K562 (cell line): ENCODE data around the gene IGF2BP3. TPM values are rescaled to one million over a fixed set of nuclear protein-coding genes. Genes with fewer than 3 reads are reported as not detected.

Experiments used
- JUN ChIP-seq, 2 experiments: sonication (generic) in 1 of 2; formaldehyde crosslinking in 1 of 2; IDR thresholded peaks; 2 replicates each; pipeline versions ENCODE4 v1.6.1 to v1.8.0; 2012 to 2022; ENCODE audit warnings: borderline replicate concordance in 2 of 2, mild to moderate bottlenecking in 2 of 2, improper control_type of control experiment in 1 of 2, low read depth in 1 of 2, low read length in 1 of 2, missing genetic modification reagents in 1 of 2
- JUND ChIP-seq, 2 experiments: IDR thresholded peaks; 2 replicates in 1 of 2; 3 replicates in 1 of 2; pipeline ENCODE4 v1.6.1; 2011; ENCODE audit warnings: borderline replicate concordance in 2 of 2, low read depth in 2 of 2, low read length in 2 of 2, improper control_type of control experiment in 1 of 2, missing biosample characterization in 1 of 2, missing genetic modification characterization in 1 of 2, missing genetic modification reagents in 1 of 2
- KLF13 ChIP-seq: fragments of 450-650 bp; IDR thresholded peaks from 2 replicates; pipeline ENCODE4 v1.6.1; 2016; ENCODE audit warnings: missing genetic modification characterization, low read depth, mild to moderate bottlenecking, missing compliant biosample characterization, moderate library complexity, borderline replicate concordance
- LARP7 ChIP-seq: fragments of 450-650 bp; IDR thresholded peaks from 2 replicates; pipeline ENCODE4 v1.6.1; 2016
- SRSF9 ChIP-seq: fragments of 200-400 bp; formaldehyde crosslinking; IDR thresholded peaks from 2 replicates; pipeline ENCODE4 v1.6.1; 2017; ENCODE audit warnings: low read depth, low read length, borderline replicate concordance
- WHSC1 ChIP-seq: IDR thresholded peaks from one replicate; pipeline ENCODE4 v1.6.1; 2012; ENCODE audit warnings: low read length, control low read depth, inconsistent platforms
- ZBTB1 ChIP-seq: sonication (generic); formaldehyde crosslinking; IDR thresholded peaks from 2 replicates; pipeline ENCODE4 v1.8.1; 2023; ENCODE audit warnings: missing genetic modification reagents, low read depth, mild to moderate bottlenecking, borderline replicate concordance
- ZEB2 ChIP-seq: fragments of 450-650 bp; IDR thresholded peaks from 2 replicates; pipeline ENCODE4 v1.6.1; 2016
- ZNF121 ChIP-seq: sonication (generic); formaldehyde crosslinking; conservative IDR thresholded peaks from 2 replicates; pipeline ENCODE4 v1.8.0; 2022; ENCODE audit warnings: missing genetic modification reagents
- ZNF324 ChIP-seq: fragments of 250-450 bp; sonication (Bioruptor Pico); IDR thresholded peaks from 2 replicates; pipeline ENCODE4 v1.4.0; 2020; ENCODE audit warnings: mild to moderate bottlenecking
- ZNF696 ChIP-seq: fragments of 250-450 bp; sonication (Bioruptor Pico); conservative IDR thresholded peaks from 2 replicates; pipeline ENCODE4 v1.4.0; 2020; ENCODE audit warnings: mild to moderate bottlenecking, moderate library complexity
- polyA plus RNA-seq, 8 experiments: library from polyadenylated mRNA; depleted of rRNA in 4 of 8; stranded (reverse) in 5 of 8; unstranded in 3 of 8; fragments of >200 nt; fragmentation: Nextera tagmentation in 2 of 8; fragmentation: Illumina TruSeq in 1 of 8; extraction: Ambion mirVana in 2 of 8; extraction: Trizol in 1 of 8; gene quantifications; 2 replicates each; pipeline versions ENCODE4 v1.2.1 to v1.2.3, GENCODE V29; 2011 to 2014; ENCODE audit warnings: inconsistent platforms in 1 of 8, missing spikeins in 1 of 8
- total RNA-seq, 7 experiments: library from RNA; depleted of rRNA in 6 of 7; stranded (reverse); fragments of >200 nt in 6 of 7; fragmentation: Illumina TruSeq in 2 of 7; extraction: Trizol in 2 of 7; gene quantifications; 2 replicates each; pipeline versions ENCODE4 v1.2.1 to v1.2.3, GENCODE V29; 2011 to 2021; ENCODE audit warnings: low replicate concordance in 1 of 7
- TF ChIP-seq, protein P1 (sequence below), 2 experiments: fragments of 150-350 bp in 1 of 2; IDR thresholded peaks; 2 replicates each; pipeline ENCODE4 v1.6.1; 2012 to 2016; ENCODE audit warnings: low read depth in 2 of 2, low read length in 2 of 2, mild to moderate bottlenecking in 1 of 2, moderate library complexity in 1 of 2
- TF ChIP-seq, protein P2 (sequence below): sonication (generic); formaldehyde crosslinking; IDR thresholded peaks from 2 replicates; pipeline ENCODE4 v1.8.0; 2023; ENCODE audit warnings: mild to moderate bottlenecking, missing genetic modification reagents
- TF ChIP-seq, protein P3 (sequence below): fragments of 450-650 bp; formaldehyde crosslinking; IDR thresholded peaks from 2 replicates; pipeline ENCODE4 v1.4.0; 2020; ENCODE audit warnings: mild to moderate bottlenecking, moderate library complexity

IGF2BP3 gene
- total and polyA plus RNA-seq, 9 of the 15 experiments (the other 6 are each of a cell fraction or from before 2014, with no cell fraction given): 8.4 to 88.1 (median 61.2) TPM

DNA sequence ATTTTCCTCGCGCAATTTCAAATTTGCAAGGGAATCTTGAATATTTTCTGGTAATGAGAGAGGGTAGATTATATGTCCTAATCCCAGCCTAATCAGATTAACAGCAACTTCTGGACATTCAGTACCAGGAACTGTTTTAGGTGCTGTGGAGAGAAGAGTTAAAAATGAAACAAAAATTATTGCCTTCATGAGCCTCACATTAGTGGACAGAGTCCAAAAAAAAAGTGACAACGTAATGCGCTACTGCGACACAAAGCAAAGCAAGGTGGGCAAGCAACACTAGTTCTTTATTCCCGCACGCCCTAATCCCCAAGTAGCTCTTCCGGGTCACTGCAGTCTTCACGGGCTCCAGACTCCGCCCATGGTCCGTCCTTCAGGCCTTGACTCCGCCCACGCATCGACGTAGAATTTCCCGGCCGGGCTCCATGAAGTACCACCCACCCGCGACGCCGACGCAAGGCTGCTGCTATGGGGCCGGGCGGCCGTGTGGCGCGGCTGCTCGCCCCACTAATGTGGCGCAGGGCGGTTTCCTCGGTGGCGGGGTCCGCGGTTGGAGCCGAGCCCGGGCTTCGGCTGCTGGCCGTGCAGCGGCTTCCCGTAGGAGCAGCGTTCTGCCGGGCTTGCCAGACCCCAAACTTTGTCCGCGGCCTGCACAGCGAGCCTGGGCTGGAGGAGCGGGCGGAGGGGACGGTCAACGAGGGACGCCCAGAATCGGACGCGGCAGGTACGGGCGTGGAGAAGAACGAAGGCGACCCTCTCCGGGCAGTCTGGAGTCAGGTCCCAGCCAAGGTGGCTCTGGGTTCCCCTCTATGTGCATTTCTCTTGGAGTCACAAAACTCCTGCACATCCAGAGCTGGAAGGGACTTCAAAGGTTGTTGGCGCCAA lies 171.2 kb downstream of the IGF2BP3 start, which contains the start of gene MALSU1 (continued):
- TF ChIP-seq, protein P1, sequence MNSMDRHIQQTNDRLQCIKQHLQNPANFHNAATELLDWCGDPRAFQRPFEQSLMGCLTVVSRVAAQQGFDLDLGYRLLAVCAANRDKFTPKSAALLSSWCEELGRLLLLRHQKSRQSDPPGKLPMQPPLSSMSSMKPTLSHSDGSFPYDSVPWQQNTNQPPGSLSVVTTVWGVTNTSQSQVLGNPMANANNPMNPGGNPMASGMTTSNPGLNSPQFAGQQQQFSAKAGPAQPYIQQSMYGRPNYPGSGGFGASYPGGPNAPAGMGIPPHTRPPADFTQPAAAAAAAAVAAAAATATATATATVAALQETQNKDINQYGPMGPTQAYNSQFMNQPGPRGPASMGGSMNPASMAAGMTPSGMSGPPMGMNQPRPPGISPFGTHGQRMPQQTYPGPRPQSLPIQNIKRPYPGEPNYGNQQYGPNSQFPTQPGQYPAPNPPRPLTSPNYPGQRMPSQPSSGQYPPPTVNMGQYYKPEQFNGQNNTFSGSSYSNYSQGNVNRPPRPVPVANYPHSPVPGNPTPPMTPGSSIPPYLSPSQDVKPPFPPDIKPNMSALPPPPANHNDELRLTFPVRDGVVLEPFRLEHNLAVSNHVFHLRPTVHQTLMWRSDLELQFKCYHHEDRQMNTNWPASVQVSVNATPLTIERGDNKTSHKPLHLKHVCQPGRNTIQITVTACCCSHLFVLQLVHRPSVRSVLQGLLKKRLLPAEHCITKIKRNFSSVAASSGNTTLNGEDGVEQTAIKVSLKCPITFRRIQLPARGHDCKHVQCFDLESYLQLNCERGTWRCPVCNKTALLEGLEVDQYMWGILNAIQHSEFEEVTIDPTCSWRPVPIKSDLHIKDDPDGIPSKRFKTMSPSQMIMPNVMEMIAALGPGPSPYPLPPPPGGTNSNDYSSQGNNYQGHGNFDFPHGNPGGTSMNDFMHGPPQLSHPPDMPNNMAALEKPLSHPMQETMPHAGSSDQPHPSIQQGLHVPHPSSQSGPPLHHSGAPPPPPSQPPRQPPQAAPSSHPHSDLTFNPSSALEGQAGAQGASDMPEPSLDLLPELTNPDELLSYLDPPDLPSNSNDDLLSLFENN (IDR thresholded peaks at IDR 0.05; ENCODE audit: low read depth in 2 of 2, low read length in 2 of 2): no peak; a peak in 1 of 4 replicates
- no peak for TF ChIP-seq WHSC1
- no peak for TF ChIP-seq ZNF324 (CRISPR knock-in tag)
- TF ChIP-seq, protein P2, sequence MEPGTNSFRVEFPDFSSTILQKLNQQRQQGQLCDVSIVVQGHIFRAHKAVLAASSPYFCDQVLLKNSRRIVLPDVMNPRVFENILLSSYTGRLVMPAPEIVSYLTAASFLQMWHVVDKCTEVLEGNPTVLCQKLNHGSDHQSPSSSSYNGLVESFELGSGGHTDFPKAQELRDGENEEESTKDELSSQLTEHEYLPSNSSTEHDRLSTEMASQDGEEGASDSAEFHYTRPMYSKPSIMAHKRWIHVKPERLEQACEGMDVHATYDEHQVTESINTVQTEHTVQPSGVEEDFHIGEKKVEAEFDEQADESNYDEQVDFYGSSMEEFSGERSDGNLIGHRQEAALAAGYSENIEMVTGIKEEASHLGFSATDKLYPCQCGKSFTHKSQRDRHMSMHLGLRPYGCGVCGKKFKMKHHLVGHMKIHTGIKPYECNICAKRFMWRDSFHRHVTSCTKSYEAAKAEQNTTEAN (CRISPR knock-in tag): no peak
- 0 out of 2 replicates have a peak, but pooled peaks have one; percentile 13 for TF ChIP-seq KLF13 (tag)
- TF ChIP-seq JUND (IDR thresholded peaks at IDR 0.05; ENCODE audit: borderline replicate concordance, low read depth, low read length): peak; percentile 63; the same call in 1 of the 2 replicates
- TF ChIP-seq JUND (tag; IDR thresholded peaks at IDR 0.05; ENCODE audit: borderline replicate concordance, low read depth, low read length): no peak; the same call in 2 of the 3 replicates
- no peak for TF ChIP-seq SRSF9
- no peak; the same call in 1 of the 2 replicates for TF ChIP-seq JUN (IDR thresholded peaks at IDR 0.05; ENCODE audit: borderline replicate concordance, low read depth, low read length)
- TF ChIP-seq JUN (CRISPR knock-in tag; IDR thresholded peaks at IDR 0.05; ENCODE audit: borderline replicate concordance): no peak; the same call in 1 of the 2 replicates
- TF ChIP-seq, protein P3, sequence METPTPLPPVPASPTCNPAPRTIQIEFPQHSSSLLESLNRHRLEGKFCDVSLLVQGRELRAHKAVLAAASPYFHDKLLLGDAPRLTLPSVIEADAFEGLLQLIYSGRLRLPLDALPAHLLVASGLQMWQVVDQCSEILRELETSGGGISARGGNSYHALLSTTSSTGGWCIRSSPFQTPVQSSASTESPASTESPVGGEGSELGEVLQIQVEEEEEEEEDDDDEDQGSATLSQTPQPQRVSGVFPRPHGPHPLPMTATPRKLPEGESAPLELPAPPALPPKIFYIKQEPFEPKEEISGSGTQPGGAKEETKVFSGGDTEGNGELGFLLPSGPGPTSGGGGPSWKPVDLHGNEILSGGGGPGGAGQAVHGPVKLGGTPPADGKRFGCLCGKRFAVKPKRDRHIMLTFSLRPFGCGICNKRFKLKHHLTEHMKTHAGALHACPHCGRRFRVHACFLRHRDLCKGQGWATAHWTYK (CRISPR knock-in tag): peak; percentile 56; the same call in 1 of the 2 replicates
- TF ChIP-seq ZNF696 (CRISPR knock-in tag): no peak
- TF ChIP-seq ZBTB1 (CRISPR knock-in tag): peak; percentile 84
- TF ChIP-seq LARP7: no peak
- no peak for TF ChIP-seq ZEB2
- TF ChIP-seq ZNF121 (CRISPR knock-in tag): no peak
